Caki2 (cell line): ENCODE measurements around the gene ERCC6L. TPM values are rescaled to one million over a fixed set of nuclear protein-coding genes. Genes with fewer than 3 reads are reported as not detected.
A peak's percentile ranks its signal among the peaks of the same experiment; 100 is the strongest.

Experiments used
- DNase-seq: peaks from one replicate; pipeline ENCODE4 v3.0.0-alpha.2; 2015; ENCODE audit warnings: low read depth
- in situ Hi-C: cut with HindIII; loops from 2 replicates; pipeline ENCODE4 v1.10.0; 2016; ENCODE audit warnings: low sequenced_read_pairs, low pct_unique_long_range_greater_than_20kb, mixed read lengths
- total RNA-seq: library from RNA; depleted of rRNA; stranded (reverse); fragments of >200 nt; shearing (Covaris generic); gene quantifications from 2 replicates; pipeline ENCODE4 v1.2.3, GENCODE V29; 2014; ENCODE audit warnings: low replicate concordance; rRNA removed

Gene ERCC6L, protein sequence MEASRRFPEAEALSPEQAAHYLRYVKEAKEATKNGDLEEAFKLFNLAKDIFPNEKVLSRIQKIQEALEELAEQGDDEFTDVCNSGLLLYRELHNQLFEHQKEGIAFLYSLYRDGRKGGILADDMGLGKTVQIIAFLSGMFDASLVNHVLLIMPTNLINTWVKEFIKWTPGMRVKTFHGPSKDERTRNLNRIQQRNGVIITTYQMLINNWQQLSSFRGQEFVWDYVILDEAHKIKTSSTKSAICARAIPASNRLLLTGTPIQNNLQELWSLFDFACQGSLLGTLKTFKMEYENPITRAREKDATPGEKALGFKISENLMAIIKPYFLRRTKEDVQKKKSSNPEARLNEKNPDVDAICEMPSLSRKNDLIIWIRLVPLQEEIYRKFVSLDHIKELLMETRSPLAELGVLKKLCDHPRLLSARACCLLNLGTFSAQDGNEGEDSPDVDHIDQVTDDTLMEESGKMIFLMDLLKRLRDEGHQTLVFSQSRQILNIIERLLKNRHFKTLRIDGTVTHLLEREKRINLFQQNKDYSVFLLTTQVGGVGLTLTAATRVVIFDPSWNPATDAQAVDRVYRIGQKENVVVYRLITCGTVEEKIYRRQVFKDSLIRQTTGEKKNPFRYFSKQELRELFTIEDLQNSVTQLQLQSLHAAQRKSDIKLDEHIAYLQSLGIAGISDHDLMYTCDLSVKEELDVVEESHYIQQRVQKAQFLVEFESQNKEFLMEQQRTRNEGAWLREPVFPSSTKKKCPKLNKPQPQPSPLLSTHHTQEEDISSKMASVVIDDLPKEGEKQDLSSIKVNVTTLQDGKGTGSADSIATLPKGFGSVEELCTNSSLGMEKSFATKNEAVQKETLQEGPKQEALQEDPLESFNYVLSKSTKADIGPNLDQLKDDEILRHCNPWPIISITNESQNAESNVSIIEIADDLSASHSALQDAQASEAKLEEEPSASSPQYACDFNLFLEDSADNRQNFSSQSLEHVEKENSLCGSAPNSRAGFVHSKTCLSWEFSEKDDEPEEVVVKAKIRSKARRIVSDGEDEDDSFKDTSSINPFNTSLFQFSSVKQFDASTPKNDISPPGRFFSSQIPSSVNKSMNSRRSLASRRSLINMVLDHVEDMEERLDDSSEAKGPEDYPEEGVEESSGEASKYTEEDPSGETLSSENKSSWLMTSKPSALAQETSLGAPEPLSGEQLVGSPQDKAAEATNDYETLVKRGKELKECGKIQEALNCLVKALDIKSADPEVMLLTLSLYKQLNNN
- total RNA-seq, result 3.4 and 5.5 TPM in 2 replicates

DNA sequence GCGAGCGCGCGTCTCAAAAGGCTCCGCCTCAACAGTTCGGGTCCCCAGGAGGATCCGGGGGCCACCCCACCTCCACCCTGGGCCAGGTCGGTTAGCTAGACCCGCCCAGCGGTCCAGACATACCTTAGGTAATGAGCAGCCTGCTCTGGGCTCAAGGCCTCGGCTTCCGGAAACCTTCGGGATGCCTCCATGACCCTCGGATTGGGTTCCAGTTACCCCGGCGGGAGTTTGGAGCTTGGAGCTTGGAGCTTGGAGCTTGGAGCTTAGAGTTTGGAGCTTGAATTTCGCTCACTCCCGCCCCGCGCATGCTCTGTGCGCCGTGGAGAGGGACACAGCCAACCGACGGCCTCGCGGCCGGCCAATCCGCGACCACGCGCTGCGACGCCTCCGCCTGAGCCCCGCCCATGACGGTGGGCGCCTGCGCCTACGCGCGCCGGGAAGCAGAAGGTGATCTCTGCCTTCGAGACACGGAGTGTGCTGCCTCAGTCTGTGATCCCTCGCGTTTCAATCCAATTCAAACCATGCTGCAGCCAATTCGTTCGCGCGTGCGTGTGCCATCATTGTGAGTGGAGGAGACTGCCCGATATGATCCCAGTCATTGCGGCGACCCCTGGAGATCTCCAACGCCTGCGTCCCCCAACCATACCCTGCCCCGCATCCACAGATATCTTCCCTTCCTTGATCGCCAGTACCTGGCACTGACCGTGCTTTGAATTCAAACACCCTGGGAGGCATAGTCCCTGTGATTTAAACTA lies at the start of gene ERCC6L:
TSS of gene ERCC6L (minus strand) at position 307 of the 755 bp plus-strand sequence. CDS start at position 191, 116 bp downstream.
- in situ Hi-C loops, result no loop called here
- peak; percentile 82 for DNase-seq

DNA sequence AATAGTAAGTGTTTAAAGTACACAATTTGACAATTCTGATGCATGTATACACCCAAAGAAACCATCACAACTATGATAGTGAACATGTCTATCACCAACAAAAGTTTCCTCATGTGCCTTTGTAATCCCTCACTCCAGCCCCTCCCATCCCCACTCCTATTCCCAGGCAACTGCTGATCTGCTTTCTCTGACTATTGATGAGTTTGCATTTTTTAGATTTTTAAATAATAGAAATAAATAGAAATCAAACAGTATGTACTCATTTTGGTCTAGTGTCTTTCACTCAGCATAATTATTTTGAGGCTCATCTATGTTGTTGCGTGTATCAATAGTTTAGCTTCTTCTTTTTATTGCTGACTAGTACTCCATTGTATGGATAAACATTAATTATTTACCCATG lies 43.5 kb upstream of the ERCC6L start:
- DNase-seq, result no peak
- in situ Hi-C loops, result no loop called here

DNA sequence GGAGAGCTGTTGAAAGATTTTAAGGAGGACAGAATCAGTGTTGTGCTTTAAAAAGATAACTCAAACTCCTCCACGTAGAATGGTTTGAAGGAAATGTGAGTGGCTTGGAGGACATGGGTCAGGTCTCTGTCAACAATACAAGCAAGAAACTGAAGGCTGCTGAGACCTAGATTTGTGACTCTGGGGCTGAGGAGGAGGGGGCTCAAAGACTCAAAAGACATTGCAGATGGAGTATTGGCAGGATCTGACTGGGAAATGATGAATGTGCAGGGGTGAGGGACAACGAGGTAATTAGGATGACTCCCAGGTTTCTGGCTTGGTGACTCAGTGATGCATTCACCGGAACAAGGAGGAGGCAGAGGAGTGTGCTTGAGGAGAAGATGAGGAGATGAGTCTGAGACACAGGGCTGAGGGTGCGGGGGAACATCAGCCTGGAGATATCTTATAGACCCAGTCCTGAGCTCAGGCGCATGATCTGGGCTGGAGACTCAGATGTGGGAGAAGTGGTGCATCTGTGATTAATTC lies 41.6 kb upstream of the ERCC6L start:
- peak; percentile 29 for DNase-seq
- in situ Hi-C loops, result no loop called here

DNA sequence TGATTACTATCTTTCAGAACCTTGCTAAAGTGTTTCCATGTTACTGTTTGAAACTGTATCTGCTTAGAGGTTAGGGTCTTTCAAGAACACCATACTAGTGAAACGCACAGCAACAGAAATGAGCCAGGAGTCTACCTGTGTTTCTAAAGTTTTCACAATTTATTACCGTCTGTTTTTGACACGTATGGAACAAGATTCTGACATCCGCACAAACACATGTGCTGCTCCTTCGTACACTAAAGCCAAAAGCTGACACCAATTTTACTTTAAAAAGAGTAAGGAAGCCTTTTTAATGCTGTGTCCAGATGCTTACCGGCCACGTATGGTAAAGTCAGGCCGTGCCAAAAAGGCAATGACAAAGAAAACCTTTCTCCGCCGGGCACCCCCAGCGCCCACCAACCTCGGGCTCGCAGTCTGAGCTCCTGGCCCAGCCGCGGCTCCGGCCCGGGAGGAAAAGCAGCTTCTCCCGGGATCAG lies 37.7 kb upstream of the ERCC6L start:
- in situ Hi-C loops, result no loop called here
- no peak for DNase-seq

DNA sequence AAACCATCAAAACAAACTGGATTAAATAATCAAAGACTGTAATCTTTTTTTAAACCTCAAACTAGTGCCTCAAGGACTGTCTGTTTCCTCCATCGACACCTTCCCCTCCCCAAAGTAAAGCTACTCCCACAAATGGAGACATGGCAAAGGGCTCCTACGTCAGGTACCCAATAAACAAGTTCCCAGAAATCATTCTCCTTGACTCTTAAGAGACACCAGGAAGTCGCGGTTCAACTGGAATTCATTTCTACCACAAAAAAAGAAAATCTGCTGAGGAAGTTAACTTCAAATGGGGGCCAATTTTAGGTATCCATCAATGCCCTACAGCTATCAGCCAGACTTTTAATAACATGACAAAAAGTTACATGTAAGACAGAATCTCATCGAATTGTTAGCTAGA lies 35.7 kb upstream of the ERCC6L start:
- DNase-seq, result no peak
- in situ Hi-C loops, result no loop called here

DNA sequence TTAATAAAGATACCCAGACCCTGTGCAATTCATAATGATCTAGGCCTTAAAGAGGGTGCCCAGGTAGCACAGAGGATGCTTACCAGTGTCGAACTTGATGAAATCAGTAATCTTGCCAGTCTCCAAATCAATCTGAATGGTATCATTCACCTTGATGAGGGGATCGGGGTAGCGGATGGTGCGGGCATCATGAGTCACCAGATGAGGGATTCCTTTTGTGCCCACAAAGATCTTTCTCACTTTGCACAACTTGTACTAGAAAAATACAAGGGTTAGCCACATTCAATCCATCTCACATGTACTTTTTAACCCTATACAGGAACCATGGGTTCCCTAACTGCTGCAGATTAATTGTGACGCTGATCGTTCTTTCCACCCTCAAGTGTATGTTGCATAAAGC lies 34.9 kb upstream of the ERCC6L start:
- no peak for DNase-seq
- in situ Hi-C loops, result no loop called here

DNA sequence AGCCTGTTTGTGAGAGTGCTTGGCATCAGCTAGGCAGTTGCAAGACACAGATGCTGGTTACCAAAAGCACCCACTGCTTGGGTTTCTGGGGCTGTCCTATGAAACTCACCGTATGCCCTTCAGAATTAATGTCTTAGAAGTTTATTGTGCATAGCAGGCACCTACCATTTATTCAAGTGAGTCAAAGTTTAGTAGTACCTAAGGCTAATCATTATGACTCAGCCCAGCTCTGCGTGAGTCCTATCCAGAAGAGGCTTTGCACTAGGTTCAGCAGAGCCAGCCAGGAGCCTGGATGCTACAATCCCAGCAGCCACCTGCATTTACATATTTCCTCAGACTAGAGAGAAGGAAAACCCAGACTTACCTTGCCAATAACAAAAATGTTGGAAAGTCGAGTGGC lies 34.0 kb upstream of the ERCC6L start:
- in situ Hi-C loops, result no loop called here
- DNase-seq, result peak; percentile 52

DNA sequence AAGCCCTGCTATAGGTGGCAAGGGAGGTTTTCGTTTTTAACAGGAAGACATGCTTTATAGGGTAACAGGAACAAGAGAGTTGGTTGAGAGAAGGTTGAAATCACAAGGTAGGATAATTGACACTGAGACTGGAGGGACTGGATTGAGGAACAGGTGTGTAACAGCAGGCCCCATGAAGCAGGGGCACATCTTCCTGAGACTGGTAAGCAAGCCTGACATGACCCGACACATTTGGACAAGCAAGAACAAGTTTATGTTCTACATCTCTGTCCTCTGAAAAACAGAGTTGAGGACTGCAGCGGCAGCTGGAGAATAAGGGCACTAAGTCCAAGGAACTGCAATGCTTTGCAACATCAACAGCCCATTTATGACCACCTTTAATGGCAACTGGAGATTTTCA lies 33.0 kb upstream of the ERCC6L start:
- no peak for DNase-seq

DNA sequence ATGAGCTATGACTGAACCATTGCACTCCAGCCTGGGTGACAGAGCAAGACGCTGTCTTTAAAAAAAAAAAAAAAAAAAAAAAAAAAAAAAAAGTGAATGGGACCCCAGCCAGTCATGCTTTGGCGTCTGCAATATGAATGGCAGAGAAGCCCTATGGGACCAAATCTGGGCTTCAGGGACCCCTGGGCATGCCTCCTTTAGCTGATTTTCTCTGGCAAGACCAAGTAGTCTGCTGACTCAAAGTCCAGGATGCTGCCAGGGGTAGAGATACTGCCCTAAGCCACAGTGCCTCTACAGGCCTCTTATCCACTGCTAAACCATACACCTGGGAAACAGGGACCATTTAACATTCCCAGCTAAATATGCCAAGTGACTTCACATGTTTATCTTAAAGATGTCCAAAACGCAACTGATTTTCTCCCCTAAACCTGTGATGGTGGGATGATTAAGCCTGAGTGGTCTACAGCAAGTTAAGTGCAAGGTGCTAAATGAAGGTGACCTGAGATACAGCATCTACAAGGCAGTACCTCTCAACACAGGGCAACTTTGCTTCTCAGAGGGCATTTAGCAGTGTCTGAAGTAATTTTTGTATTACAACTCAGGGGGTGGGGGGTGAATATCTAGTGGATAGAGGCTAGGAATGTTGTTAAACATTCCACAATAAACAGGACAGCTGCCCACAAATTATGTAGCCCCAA lies 32.4 kb upstream of the ERCC6L start:
- DNase-seq, result no peak
- in situ Hi-C loops, result no loop called here

More for the DNA sequence above, 33.0 kb upstream of the ERCC6L start:
- in situ Hi-C loops, result no loop called here

DNA sequence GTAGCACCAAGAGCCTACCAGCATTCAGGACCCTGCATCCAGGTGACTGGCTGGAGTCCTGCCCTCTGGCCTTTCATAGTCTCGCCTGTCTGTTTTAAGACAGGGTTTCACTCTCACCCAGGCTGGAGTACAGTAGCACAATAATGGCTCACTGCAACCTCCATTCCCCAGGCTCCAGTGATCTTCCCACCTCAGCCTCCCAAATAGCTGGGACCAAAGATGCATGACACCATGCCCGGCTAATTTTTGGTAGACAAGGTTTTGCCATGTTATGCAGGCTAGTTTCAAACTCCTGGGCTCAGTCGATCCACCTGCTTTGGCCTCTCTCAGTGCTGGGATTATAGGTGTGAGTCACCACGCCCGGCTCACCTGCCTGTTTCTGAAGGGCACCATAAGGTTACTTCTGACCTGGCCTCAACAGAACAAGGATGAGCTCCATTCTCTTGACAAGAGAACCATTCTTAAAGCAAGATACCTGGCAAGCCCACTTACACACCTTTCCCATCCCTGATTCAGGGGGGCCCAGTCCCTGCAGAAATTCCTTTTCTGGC lies 31.6 kb upstream of the ERCC6L start:
- in situ Hi-C loops, result no loop called here
- DNase-seq, result no peak

DNA sequence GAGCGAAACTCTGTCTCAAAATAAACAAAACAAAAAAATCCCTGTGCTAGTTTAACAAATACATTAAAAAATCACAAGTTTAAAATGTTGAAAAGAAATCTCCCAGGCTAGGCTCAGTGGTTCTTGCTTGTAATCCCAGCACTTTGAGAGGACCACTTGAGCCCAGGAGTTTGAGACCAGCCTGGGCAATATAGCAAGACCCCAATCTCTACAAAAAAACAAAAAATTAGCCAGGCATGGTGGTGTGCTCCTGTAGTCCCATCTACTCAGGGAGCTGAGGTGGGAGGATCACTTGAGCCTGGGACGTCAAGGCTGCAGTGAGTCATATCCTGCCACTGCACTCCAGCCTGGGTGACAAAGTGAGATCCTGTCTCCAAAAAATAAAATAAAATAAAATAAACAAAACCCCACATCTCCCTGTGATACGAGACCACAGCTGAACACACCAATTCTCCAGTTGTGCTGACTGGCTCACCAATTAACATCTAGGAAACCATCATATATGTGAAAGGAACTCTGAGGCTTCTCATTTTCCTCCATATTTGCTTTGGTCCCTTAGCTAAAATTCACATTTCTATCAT lies 30.9 kb upstream of the ERCC6L start:
- peak; percentile 31 for DNase-seq
- in situ Hi-C loops, result no loop called here

DNA sequence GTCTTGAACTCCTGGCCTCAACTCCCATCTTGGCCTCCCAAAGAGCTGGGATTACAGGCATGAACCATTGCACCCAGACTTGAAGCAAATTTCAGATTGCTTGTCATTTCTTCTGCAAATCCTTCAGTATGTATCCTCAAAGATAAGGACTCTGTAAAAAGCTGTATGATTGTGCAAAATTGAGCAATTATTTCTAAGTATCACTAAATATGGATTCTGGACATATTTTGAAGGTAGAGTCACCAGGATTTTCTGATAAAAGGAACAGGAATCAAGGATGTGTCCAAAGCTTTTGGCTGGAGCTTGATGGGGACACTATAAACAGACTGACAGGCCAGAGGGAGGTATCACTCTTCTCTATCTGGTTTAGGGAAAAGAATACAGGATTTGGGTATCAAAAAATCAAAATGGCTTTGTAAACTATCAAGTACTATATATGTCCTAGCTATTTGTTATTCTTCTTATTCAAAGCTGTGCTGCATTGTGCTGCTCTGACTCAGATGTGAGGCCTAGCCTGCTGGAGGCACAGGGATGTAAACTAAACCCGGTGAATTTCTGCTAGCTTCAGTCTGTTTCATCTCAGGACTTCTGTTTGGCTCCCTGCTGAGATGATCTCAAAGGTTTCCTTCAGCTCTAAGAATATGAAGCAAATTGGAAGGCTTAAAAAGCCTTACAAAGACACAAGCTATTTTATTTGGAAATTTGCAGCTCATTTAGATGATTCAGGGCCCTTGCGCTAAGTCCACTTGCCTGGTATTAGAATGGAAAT lies 30.0 kb upstream of the ERCC6L start:
- no peak for DNase-seq
- in situ Hi-C loops, result no loop called here

DNA sequence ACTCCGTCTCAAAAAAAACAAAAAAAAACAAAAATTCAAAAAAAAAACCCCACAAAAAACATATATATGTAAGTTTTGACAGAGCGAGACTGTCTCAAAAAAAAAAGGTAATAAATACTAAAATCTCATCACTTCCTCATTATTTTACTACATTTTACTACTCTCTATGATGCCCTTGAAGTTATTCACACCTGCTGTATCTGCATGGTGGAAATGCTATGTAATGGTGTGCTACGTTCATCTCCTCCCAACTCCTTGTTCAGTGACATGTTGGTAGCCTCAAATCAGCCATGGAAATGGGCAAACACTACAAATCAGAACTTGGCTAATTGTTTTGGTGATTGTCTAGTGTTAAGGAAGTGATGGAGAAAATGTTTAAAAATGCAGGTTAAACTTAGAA lies 26.4 kb upstream of the ERCC6L start:
- in situ Hi-C loops, result no loop called here
- no peak for DNase-seq

DNA sequence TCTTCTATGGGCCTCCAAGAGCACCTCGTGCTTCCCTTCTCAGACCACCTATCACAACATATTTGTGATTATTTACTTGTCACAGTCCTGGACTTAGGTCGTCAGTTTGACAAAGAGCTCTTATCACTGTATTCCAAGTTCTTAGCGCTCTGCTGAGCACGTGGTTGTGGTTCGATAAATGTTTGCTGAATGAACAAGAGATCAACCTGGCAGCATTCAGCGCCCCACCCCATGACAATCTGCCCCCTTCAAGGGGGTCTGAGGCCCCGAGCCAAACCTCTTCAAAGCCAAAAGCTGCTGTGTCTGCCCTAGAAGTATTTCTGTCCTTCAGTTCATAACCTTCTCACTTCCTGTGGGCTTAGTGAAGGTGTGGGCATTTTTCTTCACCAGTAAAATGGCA lies 23.2 kb upstream of the ERCC6L start:
- in situ Hi-C loops, result no loop called here
- DNase-seq, result no peak

DNA sequence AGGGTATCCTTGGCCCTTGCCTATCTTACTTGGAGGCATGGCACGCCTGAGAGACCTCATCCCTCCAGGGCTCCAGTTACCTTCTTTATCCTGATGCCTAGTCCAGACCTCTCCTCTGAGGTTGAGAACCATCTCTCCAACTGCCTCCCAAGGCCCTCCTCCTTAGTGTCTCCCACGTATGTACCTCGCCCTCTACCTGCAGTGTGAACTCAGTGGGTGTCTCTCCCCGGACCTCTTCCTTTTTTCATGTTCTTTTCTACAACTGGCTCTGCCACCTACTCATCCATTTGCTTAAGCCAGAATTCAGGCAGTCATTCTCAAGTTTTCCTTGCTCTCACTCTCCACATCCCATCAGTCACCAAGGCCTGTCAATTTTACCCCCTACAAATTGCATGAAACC lies 21.6 kb upstream of the ERCC6L start:
- DNase-seq, result no peak
- in situ Hi-C loops, result no loop called here

DNA sequence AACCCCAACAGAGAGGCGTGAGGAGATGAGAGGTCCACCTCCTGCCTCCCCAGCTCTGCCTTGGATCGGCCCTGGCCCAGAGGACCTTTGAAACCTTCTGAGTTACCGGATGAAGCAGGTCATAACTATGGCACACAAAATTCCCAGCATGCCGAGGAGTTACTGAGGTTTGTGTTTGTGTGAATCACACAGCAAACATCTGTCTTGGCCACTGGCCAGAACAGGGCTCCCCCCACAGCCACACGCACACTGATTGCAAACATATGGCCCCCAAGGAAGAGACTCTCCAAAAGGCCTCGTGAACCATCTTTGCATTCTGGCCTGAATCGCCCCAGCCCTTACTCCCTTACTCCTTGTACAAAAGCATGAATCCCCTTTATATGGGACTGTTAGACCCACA lies 19.3 kb upstream of the ERCC6L start:
- in situ Hi-C loops, result no loop called here
- DNase-seq, result no peak
